Daoy (cell line): ENCODE results near the gene TMEM151B. TPM values are rescaled to one million over a fixed set of nuclear protein-coding genes. Genes with fewer than 3 reads are reported as not detected.

Experiments used
- DNase-seq: peaks from one replicate; pipeline ENCODE4 v3.0.0-alpha.2; 2015; ENCODE audit warnings: low read depth
- total RNA-seq: library from RNA; depleted of rRNA; stranded (reverse); fragments of >200 nt; shearing (Covaris generic); gene quantifications from 2 replicates; pipeline ENCODE4 v1.2.3, GENCODE V29; 2014

The TMEM151B gene
- total RNA-seq, 1 experiment from 2014 or later = 0.23 TPM

GRCh38 chr6:44264154-44265006 is 5.9 kb upstream of the TMEM151B start:
- DNase-seq = peak; percentile 40

GRCh38 chr6:44265007-44265721 is 5.1 kb upstream of the TMEM151B start, which contains the start of gene NFKBIE:
TSS of gene NFKBIE (minus strand) at chr6:44265551. CDS start at chr6:44265346, 205 bp downstream.
- peak; percentile 97 for DNase-seq

- DNase-seq = no peak
These were observed 4.5 kb upstream of the TMEM151B start for GRCh38 chr6:44265722-44266233.

GRCh38 chr6:44266347-44266746 is 3.9 kb upstream of the TMEM151B start:
- DNase-seq = no peak

- no peak for DNase-seq
These were observed 3.0 kb upstream of the TMEM151B start for GRCh38 chr6:44267252-44267651.

GRCh38 chr6:44268095-44268628 is 2.1 kb upstream of the TMEM151B start:
- DNase-seq = peak; percentile 71

- DNase-seq = no peak
These were observed 901 bp upstream of the TMEM151B start for GRCh38 chr6:44269178-44269920.

GRCh38 chr6:44270526-44271405 is 516 bp downstream of the TMEM151B start:
- DNase-seq = no peak

- no peak for DNase-seq
These were observed 1.1 kb downstream of the TMEM151B start for GRCh38 chr6:44271406-44271723.

GRCh38 chr6:44271914-44272313 is 1.7 kb downstream of the TMEM151B start:
- DNase-seq = no peak

- DNase-seq = no peak
These were observed 2.3 kb downstream of the TMEM151B start for GRCh38 chr6:44272529-44272928.

GRCh38 chr6:44272999-44273566 is 2.8 kb downstream of the TMEM151B start:
- no peak for DNase-seq

GRCh38 chr6:44273617-44274016 is 3.4 kb downstream of the TMEM151B start:
- DNase-seq = no peak

- DNase-seq = no peak
These were observed 5.1 kb downstream of the TMEM151B start for GRCh38 chr6:44275271-44275748.

- DNase-seq = no peak
These were observed 5.7 kb downstream of the TMEM151B start for GRCh38 chr6:44275749-44276648.

GRCh38 chr6:44276667-44277640 is 6.7 kb downstream of the TMEM151B start:
- no peak for DNase-seq

- no peak for DNase-seq
These were observed 7.5 kb downstream of the TMEM151B start for GRCh38 chr6:44277763-44278162.

- no peak for DNase-seq
These were observed 8.1 kb downstream of the TMEM151B start for GRCh38 chr6:44278315-44278714.
